SU-DHL-6 (cell line): ENCODE measurements around the gene RALGAPA1.
A peak's percentile ranks its signal among the peaks of the same experiment; 100 is the strongest.

ENCODE experiments used
- H2AFZ ChIP-seq: fragments of 200-600 bp; sonication (generic); 2 replicates; pipeline ENCODE4 v1.6.1; 2014; ENCODE audit warnings: low read depth, mild to moderate bottlenecking, moderate library complexity, mixed read lengths, antibody characterized with exemption, low read length; ENCODE audit not compliant: severe bottlenecking
- H3F3A ChIP-seq: fragments of 200-600 bp; shearing (Covaris generic); 2 replicates; pipeline ENCODE4 v1.6.0; 2016; ENCODE audit warnings: antibody characterized with exemption, mild to moderate bottlenecking; ENCODE audit not compliant: insufficient read depth
- H3K27ac ChIP-seq: fragments of 200-600 bp; sonication (generic); 2 replicates; pipeline ENCODE4 v1.5.1; 2016; ENCODE audit warnings: low read depth, mild to moderate bottlenecking, low read length, moderate library complexity, mixed read lengths
- H3K27me3 ChIP-seq: fragments of 200-600 bp; sonication (generic), shearing (Covaris generic); 2 replicates; pipeline ENCODE4 v1.6.0; 2014; ENCODE audit warnings: mild to moderate bottlenecking, low read length
- H3K36me3 ChIP-seq: fragments of 200-600 bp; sonication (generic); 2 replicates; pipeline ENCODE4 v1.6.1; 2014; ENCODE audit warnings: mild to moderate bottlenecking, low read length, mixed read lengths
- H3K4me2 ChIP-seq: fragments of 300-600, 200-600 bp; shearing (Covaris generic), sonication (generic); 2 replicates; pipeline ENCODE4 v1.6.0; 2014; ENCODE audit warnings: low read length, low read depth, mild to moderate bottlenecking; ENCODE audit not compliant: poor library complexity, severe bottlenecking
- H3K4me3 ChIP-seq: fragments of 200-600 bp; sonication (generic); 2 replicates; pipeline ENCODE4 v1.5.1; 2014; ENCODE audit warnings: antibody characterized with exemption, low read length, mild to moderate bottlenecking, mixed read lengths; ENCODE audit not compliant: insufficient read depth, poor library complexity, severe bottlenecking
- H3K79me2 ChIP-seq: fragments of 200-600 bp; sonication (generic); 2 replicates; pipeline ENCODE4 v1.6.1; 2014; ENCODE audit warnings: mild to moderate bottlenecking, low read length, moderate library complexity; ENCODE audit not compliant: insufficient read depth
- H3K9ac ChIP-seq: fragments of 200-600 bp; sonication (generic); 2 replicates; pipeline ENCODE4 v1.7.0; 2014; ENCODE audit warnings: mild to moderate bottlenecking, low read length
- H3K9me2 ChIP-seq: fragments of 200-600 bp; sonication (generic); replicated peaks from 2 replicates; pipeline ENCODE4 v1.6.1; 2014; ENCODE audit warnings: low read length; ENCODE audit not compliant: insufficient read depth
- H3K9me3 ChIP-seq: fragments of 200-600 bp; sonication (generic); 2 replicates; pipeline ENCODE4 v1.6.1; 2014; ENCODE audit warnings: low read length, mixed read lengths; ENCODE audit not compliant: insufficient read depth
- H4K20me1 ChIP-seq: fragments of 200-600 bp; sonication (generic); 2 replicates; pipeline ENCODE4 v1.6.1; 2014; ENCODE audit warnings: low read depth, mild to moderate bottlenecking, antibody characterized with exemption, low read length, moderate library complexity, mixed read lengths
- CTCF ChIP-seq: fragments of 200-600 bp; sonication (generic); IDR thresholded peaks from one replicate; pipeline ENCODE4 v1.5.1; 2017; ENCODE audit warnings: antibody characterized with exemption, mild to moderate bottlenecking, low read length, moderate library complexity; ENCODE audit not compliant: insufficient read depth, poor library complexity, severe bottlenecking
- EZH2phosphoT487 ChIP-seq: fragments of 200-600 bp; sonication (generic), shearing (Covaris generic); conservative IDR thresholded peaks from 2 replicates; pipeline ENCODE4 v1.6.1; 2018; ENCODE audit warnings: mild to moderate bottlenecking, antibody characterized with exemption, low read length, moderate library complexity, mixed read lengths

The RALGAPA1 gene

DNA sequence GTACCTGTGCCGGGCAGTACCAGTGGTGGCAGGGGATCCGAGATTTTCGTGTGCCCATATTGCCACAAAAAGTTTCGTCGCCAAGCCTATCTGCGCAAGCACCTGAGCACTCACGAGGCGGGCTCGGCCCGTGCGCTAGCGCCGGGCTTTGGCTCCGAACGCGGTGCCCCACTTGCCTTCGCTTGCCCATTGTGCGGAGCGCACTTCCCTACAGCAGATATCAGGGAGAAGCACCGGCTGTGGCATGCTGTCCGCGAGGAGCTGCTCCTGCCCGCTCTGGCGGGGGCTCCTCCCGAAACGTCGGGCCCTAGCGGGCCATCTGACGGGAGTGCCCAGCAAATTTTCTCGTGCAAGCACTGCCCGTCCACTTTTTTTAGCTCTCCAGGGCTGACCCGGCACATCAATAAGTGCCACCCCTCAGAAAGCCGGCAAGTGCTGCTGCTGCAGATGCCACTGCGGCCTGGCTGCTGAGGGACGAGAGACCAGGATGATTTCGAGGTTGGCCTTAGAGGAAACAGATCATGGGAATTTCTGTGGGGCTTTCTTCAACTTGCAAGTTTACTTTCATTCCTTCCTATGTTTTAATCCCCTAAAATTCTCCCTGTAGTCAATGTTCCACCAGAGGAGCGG lies 273.5 kb downstream of the RALGAPA1 start:
- no peaks in the 10 kb centered on the region for H3K9me3 ChIP-seq
- H4K20me1 ChIP-seq, result no peaks in the 10 kb centered on the region
- H3K9me2 ChIP-seq, result no peaks in the 10 kb centered on the region
- no peak for TF ChIP-seq EZH2phosphoT487
- no peak for TF ChIP-seq CTCF
- no peak overlapping the region for H3K27ac ChIP-seq
- H3K27me3 ChIP-seq, result no peaks in the 10 kb centered on the region
- H3K9ac ChIP-seq, result no peak overlapping the region
- no peaks in the 10 kb centered on the region for H3K79me2 ChIP-seq
- no peaks in the 10 kb centered on the region for H3F3A ChIP-seq
- no peak overlapping the region for H3K4me2 ChIP-seq
- H3K36me3 ChIP-seq, result no peaks in the 10 kb centered on the region
- no peak overlapping the region for H3K4me3 ChIP-seq
- H2AFZ ChIP-seq, result no peak overlapping the region

DNA sequence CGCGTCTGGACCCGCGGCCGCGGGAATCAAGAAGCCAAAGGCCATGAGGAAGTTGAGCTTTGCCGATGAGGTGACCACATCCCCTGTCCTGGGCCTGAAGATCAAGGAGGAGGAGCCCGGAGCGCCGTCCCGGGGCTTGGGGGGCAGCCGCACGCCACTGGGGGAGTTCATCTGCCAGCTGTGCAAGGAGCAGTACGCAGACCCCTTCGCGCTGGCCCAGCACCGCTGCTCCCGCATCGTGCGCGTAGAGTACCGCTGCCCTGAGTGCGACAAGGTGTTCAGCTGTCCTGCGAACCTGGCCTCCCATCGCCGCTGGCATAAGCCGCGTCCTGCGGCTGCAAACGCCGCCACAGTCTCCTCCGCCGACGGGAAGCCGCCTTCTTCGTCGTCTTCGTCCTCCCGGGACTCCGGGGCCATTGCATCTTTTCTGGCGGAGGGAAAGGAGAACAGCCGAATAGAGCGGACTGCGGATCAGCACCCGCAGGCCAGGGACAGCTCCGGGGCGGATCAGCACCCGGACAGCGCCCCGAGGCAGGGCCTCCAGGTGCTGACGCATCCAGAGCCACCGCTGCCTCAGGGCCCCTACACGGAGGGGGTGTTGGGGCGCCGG lies 274.1 kb downstream of the RALGAPA1 start:
- H3K27me3 ChIP-seq, result no peaks in the 10 kb centered on the region
- no peak overlapping the region for H3K27ac ChIP-seq
- TF ChIP-seq CTCF (no peak), EZH2phosphoT487 (no peak)
- no peaks in the 10 kb centered on the region for H3K36me3 ChIP-seq
- H4K20me1 ChIP-seq, result no peaks in the 10 kb centered on the region
- peak overlapping the region; percentile 98 for H2AFZ ChIP-seq
- H3K4me2 ChIP-seq, result peak overlapping the region; percentile 79
- H3K9ac ChIP-seq, result peak overlapping the region; percentile 63
- peak overlapping the region; percentile 91 for H3K4me3 ChIP-seq
- H3F3A ChIP-seq, result no peaks in the 10 kb centered on the region
- no peaks in the 10 kb centered on the region for H3K9me3 ChIP-seq
- H3K9me2 ChIP-seq, result no peaks in the 10 kb centered on the region
- no peaks in the 10 kb centered on the region for H3K79me2 ChIP-seq

- Histone ChIP-seq H3K9me2 (no peaks in the 10 kb centered on the region), H3K4me3 (peak overlapping the region; percentile 91), H4K20me1 (no peaks in the 10 kb centered on the region), H2AFZ (peak overlapping the region; percentile 98), H3F3A (no peaks in the 10 kb centered on the region), H3K9me3 (no peaks in the 10 kb centered on the region), H3K79me2 (no peaks in the 10 kb centered on the region), H3K9ac (peak overlapping the region; percentile 63), H3K4me2 (peak overlapping the region; percentile 79), H3K36me3 (no peaks in the 10 kb centered on the region), H3K27me3 (no peaks in the 10 kb centered on the region), H3K27ac (no peak overlapping the region)
- TF ChIP-seq EZH2phosphoT487, result no peak
- no peak for TF ChIP-seq CTCF
Observed at GRCh38 chr14:35534208-35534872, 274.8 kb downstream of the RALGAPA1 start.
